DMS79 (cell line): ENCODE results near the gene IGLL5.

Experiments
- DNase-seq: peaks from one replicate; lab custom pipeline; 2025; lab: John Stamatoyannopoulos, UW

Gene IGLL5

GRCh38 chr22:22887621-22888503, at the start of gene IGLL5:
Gene IGLL5, plus strand, starts transcription at chr22:22887816. Its CDS starts 238 bp downstream, at chr22:22888054.
- no peak for DNase-seq

- no peak for DNase-seq
These were observed 49.3 kb upstream of the IGLL5 start for GRCh38 chr22:22838148-22838786.

GRCh38 chr22:22839570-22840314, 47.9 kb upstream of the IGLL5 start:
- DNase-seq, result no peak

DNA sequence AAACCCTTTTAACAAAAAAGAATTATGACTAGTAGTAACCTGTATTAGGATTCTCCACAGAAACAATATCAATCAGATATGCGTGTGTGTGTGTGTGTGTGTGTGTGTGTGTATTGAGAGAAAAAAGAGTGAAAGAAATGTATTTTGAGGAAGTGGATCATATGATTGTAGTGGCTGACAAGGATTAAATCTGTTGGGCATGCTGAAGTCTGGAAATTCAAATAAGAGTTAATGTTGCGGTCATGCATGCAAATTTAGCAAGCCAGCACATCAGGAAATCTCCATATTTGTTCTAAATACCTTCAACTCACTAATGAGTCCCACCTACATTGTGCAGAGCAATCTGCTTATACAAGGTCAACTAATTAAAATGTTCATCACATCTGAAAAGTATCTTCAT, 46.8 kb upstream of the IGLL5 start:
- DNase-seq, result no peak

GRCh38 chr22:22841598-22841997, 46.0 kb upstream of the IGLL5 start:
- no peak for DNase-seq

DNA sequence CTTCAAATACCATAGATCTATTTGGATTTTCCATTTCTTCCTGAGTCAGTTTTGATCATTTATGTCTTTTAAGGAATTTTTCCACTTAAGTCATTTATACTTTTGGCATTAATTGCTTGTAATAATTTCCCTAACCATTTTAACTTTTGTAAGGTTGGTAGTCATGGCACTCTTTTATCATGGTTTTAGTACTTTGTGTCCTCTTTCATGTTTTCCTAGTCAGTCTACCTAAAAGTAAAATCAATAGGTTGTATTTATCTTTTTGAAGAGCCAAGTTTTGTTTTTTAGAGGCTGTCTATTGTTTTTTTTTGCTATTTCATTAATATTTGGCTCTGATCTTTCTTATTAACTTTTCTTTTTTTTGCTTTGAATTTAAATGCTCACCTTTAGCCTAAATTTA, 45.5 kb upstream of the IGLL5 start:
- no peak for DNase-seq

DNA sequence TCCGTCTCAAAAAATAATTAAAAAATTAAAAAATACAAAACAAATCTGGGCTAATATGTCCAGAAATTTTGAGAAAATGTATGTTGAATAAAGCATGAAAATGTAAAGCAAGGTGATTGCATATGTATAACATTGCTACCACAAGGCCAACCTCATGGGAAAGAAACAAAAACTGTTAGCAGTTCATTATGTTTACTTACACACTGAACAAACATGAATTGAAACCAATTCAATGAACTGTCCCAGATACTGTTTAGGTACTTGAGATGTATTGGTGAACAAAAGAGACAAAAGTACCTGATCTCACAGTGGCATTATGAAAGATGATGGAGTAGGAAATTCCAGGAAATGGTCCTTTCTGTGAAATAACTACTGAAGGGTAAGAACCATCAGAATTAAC, 43.8 kb upstream of the IGLL5 start:
- no peak for DNase-seq

GRCh38 chr22:22847241-22847640, 40.4 kb upstream of the IGLL5 start:
- DNase-seq, result no peak

- DNase-seq, result no peak
These were observed 39.2 kb upstream of the IGLL5 start for GRCh38 chr22:22848364-22848866.

DNA sequence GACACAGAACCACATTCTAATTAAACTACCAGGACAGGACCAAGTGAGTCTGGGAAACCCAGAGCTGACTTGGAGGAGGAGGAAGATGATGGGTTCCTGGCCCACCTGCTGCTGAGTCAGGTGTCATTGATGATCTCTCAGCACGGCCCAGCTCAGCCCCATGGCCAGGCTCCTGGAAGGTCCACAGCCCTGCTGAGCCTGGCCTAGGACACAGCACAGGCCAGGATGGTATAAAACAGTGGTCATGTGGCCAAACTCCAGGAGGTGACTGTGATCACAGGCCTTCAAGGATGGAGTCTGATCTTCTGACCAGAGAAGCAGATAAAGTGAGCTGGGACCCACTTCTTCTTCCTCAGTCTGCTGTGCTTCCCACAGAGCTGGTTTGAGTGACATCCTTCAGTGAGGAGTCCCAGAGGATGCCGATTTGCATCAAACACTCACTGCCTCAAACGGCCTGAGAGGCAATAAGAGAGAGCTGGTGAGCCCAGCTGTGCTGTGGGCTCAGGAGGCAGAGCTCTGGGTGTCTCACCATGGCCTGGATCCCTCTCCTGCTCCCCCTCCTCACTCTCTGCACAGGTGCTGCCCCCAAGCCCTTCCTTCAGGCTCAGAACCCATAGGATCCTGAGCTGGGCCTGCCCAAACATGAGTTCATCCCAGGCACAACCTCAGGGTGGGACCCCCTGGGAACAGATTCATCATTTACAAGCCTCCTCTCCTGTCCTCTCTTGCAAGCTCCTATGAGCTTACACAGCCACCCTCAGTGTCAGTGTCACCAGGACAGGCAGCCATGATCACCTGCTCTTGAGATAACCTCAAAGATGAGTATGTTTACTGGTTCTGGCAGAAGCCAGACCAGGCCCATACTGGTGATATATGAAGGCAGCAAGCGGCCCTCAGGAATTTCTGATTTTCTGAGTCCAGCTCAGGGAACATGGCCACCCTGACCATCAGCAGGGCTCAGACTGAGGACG, 37.7 kb upstream of the IGLL5 start:
- no peak for DNase-seq

DNA sequence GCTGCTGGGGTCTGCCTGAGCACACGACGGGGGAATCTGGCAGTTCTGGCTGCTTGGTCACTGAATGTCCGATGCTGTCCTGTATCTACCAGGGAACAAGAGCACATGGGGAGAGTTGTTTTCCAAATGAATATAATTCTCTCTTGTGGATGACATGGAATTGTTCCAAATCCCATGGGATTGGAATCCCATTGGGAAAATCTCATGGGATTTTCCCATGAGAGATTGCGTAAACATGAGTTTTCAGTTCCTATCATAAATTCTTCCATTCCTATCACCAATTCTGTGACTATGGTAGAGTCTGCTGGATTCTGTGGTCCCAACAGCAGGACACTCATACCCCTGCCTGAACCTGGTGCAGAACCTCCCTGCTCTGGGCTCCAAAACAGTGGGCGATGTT, 35.6 kb upstream of the IGLL5 start:
- DNase-seq, result no peak

GRCh38 chr22:22853713-22854112, 33.9 kb upstream of the IGLL5 start:
- DNase-seq, result no peak

- no peak for DNase-seq
These were observed 33.1 kb upstream of the IGLL5 start for GRCh38 chr22:22854466-22854865.

DNA sequence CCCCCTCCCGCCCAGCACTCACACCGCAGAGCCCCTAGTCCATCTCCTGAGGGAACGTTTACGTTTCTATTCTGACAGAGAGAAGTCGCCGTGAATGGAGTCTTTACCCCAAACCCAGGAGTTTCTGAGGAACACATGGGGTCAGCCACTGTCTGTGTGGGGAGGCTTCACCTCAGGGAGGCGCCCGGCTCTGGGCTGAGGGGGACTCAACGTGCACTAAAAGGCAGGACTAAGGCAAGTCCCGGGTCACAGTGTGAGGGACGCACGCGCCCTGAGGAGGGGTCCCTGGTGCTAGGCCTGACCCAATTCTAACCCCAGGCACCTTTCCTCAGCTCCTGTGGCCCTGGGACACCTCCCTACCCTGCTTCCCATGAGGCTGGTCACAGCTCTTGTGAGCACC, 32.5 kb upstream of the IGLL5 start:
- no peak for DNase-seq

GRCh38 chr22:22855617-22856308, 31.9 kb upstream of the IGLL5 start:
- no peak for DNase-seq

DNA sequence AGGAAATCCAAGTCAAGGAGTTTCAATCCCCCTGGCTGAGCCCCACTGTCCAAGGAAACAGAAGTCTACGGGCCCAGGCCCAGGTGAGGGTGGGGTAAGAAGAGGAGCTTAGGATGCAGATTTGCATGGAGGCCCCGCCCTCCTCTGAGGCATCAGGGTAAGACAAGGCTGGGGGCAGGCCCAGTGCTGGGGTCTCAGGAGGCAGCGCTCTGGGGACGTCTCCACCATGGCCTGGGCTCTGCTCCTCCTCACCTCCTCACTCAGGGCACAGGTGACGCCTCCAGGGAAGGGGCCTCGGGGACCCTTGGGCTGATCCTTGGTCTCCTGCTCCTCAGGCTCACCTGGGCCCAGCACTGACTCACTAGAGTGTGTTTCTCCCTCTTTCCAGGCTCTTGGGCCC, 31.3 kb upstream of the IGLL5 start:
- no peak for DNase-seq

- no peak for DNase-seq
These were observed 30.6 kb upstream of the IGLL5 start for GRCh38 chr22:22856885-22857606.

DNA sequence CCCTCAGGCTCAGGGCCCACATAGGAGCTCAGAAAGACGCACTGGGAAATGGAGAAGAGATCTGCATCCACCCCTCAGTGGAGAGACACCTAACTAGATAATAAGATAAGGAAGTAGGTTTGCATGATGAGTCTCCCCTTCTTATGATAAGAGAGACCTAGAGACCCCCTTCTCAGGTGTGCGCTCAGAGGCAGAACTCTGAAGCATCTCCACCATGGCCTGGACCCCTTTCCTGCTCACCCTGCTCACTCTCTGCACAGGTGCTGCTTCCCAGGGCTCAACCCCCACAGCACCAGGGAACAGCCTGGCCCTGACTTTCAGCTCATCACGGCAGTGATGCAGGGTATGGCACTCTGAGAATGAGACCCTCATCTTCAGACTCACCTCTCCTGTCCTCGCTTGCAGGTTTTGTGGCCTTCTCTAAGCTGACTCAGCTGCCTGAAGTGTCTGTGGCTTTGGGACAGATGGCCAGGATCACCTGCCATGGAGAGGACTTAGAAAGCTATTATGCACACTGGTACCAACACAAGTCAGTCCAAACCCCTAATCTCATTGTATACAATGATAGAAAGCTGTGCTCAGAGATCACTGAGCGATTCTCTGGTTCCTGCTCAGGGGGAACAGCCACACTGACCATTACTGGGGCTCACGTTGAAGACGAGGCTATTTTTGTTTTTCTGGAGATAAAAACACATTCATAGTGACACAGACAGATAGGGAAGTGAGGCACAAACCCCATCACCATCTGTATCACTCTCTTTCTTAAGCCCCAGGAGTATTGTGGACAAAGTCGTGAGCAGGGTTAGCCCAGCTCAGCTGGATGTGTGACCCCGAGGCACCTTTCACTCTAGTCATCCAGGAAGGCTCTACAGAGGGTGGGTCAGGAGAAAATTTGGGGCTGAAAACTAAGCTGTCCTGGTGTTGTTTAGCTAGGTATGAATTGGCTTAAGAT, 29.7 kb upstream of the IGLL5 start:
- DNase-seq, result no peak

DNA sequence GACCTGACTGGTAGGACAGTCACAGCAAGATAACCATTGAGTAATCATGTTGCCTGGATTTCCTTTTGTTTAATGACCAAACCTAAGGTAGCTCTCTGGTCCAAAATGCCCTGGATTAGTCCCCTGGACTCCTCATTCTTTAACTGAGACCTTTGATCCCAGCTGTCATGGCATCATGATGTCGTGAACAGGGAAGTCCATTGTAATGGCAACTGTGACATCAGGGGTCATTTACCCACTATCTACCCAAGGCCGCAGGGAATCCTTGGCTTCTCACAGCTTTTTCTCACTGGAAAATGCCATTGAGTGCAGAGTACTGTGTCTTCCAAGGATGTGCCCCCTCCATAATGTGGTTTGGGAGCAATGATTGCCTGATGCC, 29.1 kb upstream of the IGLL5 start:
- no peak for DNase-seq
